ENCODE results near the gene DLG3. TPM values are rescaled to one million over a fixed set of nuclear protein-coding genes. Genes with fewer than 3 reads are reported as not detected.

DLG3 gene
- total RNA-seq, 1 experiment from 2014 or later, result 71.2 TPM

DNA sequence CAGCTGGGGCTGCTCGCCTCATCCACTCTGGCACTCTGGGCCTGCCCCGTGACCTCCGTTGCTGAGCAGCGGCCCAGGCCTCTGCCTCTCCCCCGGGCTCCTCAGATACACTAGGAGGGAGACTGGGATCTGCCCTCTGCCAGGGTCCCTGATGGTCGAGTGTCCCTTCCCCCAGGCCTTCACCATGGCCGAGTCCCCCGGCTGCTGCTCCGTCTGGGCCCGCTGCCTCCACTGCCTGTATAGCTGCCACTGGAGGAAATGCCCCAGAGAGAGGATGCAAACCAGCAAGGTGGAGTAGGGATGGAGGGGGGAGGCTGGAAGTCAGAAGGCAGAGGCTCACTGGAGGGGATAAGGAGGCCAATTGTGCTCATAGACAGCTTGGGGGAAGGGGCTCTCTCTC is 19.8 kb upstream of the DLG3 start:
- peaks cover 26 to 53% (median 50%) of the 10 kb centered on the region in 3 experiments for H3K36me3 Mint-ChIP-seq (ENCODE audit: insufficient read depth in 1 of 3, low read depth in 3 of 3)
- Histone ChIP-seq H3K56ac (ENCODE audit: insufficient read length, low read depth, low read length) (no peak overlapping the region), H3K9me3 (ENCODE audit: control insufficient read depth, low read depth, low read length) (peaks cover 39% of the 10 kb centered on the region), H2BK12ac (ENCODE audit: insufficient read length, low read depth, low read length) (no peak overlapping the region), H3K4me2 (ENCODE audit: insufficient read depth, insufficient read length, low read length) (no peak overlapping the region), H3K23ac (ENCODE audit: insufficient read length, low read depth, low read length) (no peak overlapping the region), H3K79me2 (ENCODE audit: insufficient read depth, low read length) (no peaks in the 10 kb centered on the region), H3K18ac (ENCODE audit: insufficient read length, low read depth, low read length) (no peak overlapping the region), H2BK15ac (ENCODE audit: low read depth, low read length) (no peak overlapping the region), H2AK5ac (ENCODE audit: insufficient read length, low read length) (no peak overlapping the region), H2BK5ac (ENCODE audit: insufficient read length, low read length) (no peak overlapping the region), H3K9ac (ENCODE audit: extremely low read depth, insufficient read length, low read length) (no peak overlapping the region), H2BK120ac (ENCODE audit: low read depth, low read length, poor library complexity, severe bottlenecking) (no peak overlapping the region), H4K20me1 (ENCODE audit: control insufficient read depth, insufficient read depth, insufficient read length) (no peaks in the 10 kb centered on the region), H3K23me2 (ENCODE audit: insufficient read length, low read depth, low read length, poor library complexity, severe bottlenecking) (peaks cover 12% of the 10 kb centered on the region), H3K14ac (ENCODE audit: insufficient read depth, low read length) (no peak overlapping the region), H2BK20ac (ENCODE audit: low read depth, low read length, poor library complexity, severe bottlenecking) (no peak overlapping the region), H2AFZ (ENCODE audit: low read length) (no peak overlapping the region), H3K4ac (ENCODE audit: low read depth, low read length) (no peak overlapping the region), H3K27ac (ENCODE audit: insufficient read length, low read depth, low read length) (no peak overlapping the region), H4K91ac (ENCODE audit: insufficient read length, low read depth, low read length) (no peak overlapping the region), H4K5ac (ENCODE audit: insufficient read length, low read depth, low read length) (no peak overlapping the region), H3K79me1 (ENCODE audit: insufficient read depth, low read depth, low read length, poor library complexity, severe bottlenecking) (no peaks in the 10 kb centered on the region), H3T11ph (ENCODE audit: low read length) (no peak overlapping the region), H3K27me3 (ENCODE audit: insufficient read depth, low read length) (no peaks in the 10 kb centered on the region), H4K8ac (replicated peaks; ENCODE audit: insufficient read length, low read depth, low read length) (no peak overlapping the region), H3K4me1 (ENCODE audit: insufficient read depth, low read length) (no peaks in the 10 kb centered on the region; the same call in 1 of the 2 replicates)
- H3K4me3 Mint-ChIP-seq, result no peak overlapping the region
- no CpG with 5 or more reads among the region's 10 CpGs for WGBS (ENCODE audit: extremely low coverage, insufficient read length, low lambda C conversion rate)
- H3K4me1 Mint-ChIP-seq, result peaks cover 26 to 47% of the 10 kb centered on the region in 2 experiments
- H3K27ac Mint-ChIP-seq, result no peak overlapping the region
- no peak for DNase-seq
- no peak for TF ChIP-seq CTCF (conservative IDR thresholded peaks at IDR 0.05)
- peaks cover 2% of the 10 kb centered on the region for H3K27me3 Mint-ChIP-seq (ENCODE audit: low read depth)
- peaks cover 74 to 87% of the 10 kb centered on the region in 2 experiments for H3K9me3 Mint-ChIP-seq

Measured in H9 (cell line).